ENCODE measurements around the gene BFSP1. TPM values are rescaled to one million over a fixed set of nuclear protein-coding genes. Genes with fewer than 3 reads are reported as not detected.

The BFSP1 gene
- total and polyA plus RNA-seq, 2 of the 8 experiments (the other 6 are each of a cell fraction or from before 2014, with no cell fraction given): 1.5 to 2.5 TPM

- Histone ChIP-seq H4K8ac (ENCODE audit: extremely low read depth, insufficient read depth, low read length) (no peak overlapping the region), H3K36me3 (ENCODE audit: control insufficient read depth in 2 of 4, insufficient read depth in 4 of 4, low read length in 3 of 4) (no peaks in the 10 kb centered on the region), H3K4ac (replicated peaks; ENCODE audit: insufficient read length, low read depth, low read length) (no peak overlapping the region), H3K4me1 (replicated peaks in 1 of 4; ENCODE audit: control insufficient read depth in 3 of 4, insufficient read depth in 4 of 4, low read length in 3 of 4) (peaks cover 0 to 8% (median 2%) of the 10 kb centered on the region in 4 experiments; a peak in 2 of 7 replicates), H3K27ac (ENCODE audit: low read depth, low read length) (no peak overlapping the region), H3K23me2 (ENCODE audit: low read depth, low read length) (no peaks in the 10 kb centered on the region; the same call in 1 of the 2 replicates), H3K9ac (replicated peaks in 1 of 4; ENCODE audit: extremely low read depth in 1 of 4, low read depth in 3 of 4, low read length in 3 of 4) (no peak overlapping the region), H4K20me1 (replicated peaks in 1 of 2; ENCODE audit: control insufficient read depth in 1 of 2, insufficient read depth in 2 of 2, low read length in 2 of 2) (peaks cover 0 to 3% of the 10 kb centered on the region in 2 experiments), H2BK15ac (ENCODE audit: low read length) (no peak overlapping the region), H3K23ac (ENCODE audit: insufficient read length) (no peak overlapping the region), H3K79me2 (ENCODE audit: control insufficient read depth in 1 of 2, insufficient read depth in 2 of 2, low read length in 2 of 2) (peaks cover 6 to 95% of the 10 kb centered on the region in 2 experiments; a peak in 3 of 4 replicates), H4K91ac (replicated peaks; ENCODE audit: insufficient read length, low read length) (no peak overlapping the region), H3K79me1 (ENCODE audit: low read depth, low read length) (peaks cover 11% of the 10 kb centered on the region), H2AK5ac (ENCODE audit: low read depth, low read length) (no peak overlapping the region), H3K18ac (ENCODE audit: extremely low read depth, low read length) (no peak overlapping the region), H3K9me3 (ENCODE audit: insufficient read depth in 2 of 2, low read depth in 1 of 2, low read length in 1 of 2) (no peaks in the 10 kb centered on the region), H2BK12ac (ENCODE audit: low read depth, low read length) (no peak overlapping the region), H2BK5ac (ENCODE audit: low read depth, low read length) (no peak overlapping the region), H2AFZ (ENCODE audit: low read length) (no peak overlapping the region), H3K14ac (ENCODE audit: insufficient read length) (no peak overlapping the region), H3K4me3 (ENCODE audit: extremely low read depth in 1 of 4, insufficient read depth in 2 of 4, low read depth in 3 of 4, low read length in 4 of 4) (no peak overlapping the region), H2BK20ac (ENCODE audit: low read length) (no peak overlapping the region), H4K5ac (ENCODE audit: insufficient read length, low read depth, low read length) (no peak overlapping the region), H3K27me3 (replicated peaks in 1 of 4; ENCODE audit: control insufficient read depth in 3 of 4, extremely low read depth in 1 of 4, insufficient read depth in 3 of 4, low read length in 3 of 4) (no peaks in the 10 kb centered on the region), H3K4me2 (ENCODE audit: insufficient read depth in 1 of 2, low read depth in 2 of 2, low read length in 2 of 2) (no peak overlapping the region), H3K56ac (replicated peaks; ENCODE audit: insufficient read length, low read depth, low read length) (no peak overlapping the region), H2BK120ac (replicated peaks; ENCODE audit: low read depth, low read length) (no peak overlapping the region)
- WGBS, 2 experiments (ENCODE audit: extremely low coverage in 1 of 2, insufficient coverage in 1 of 2, insufficient read length in 1 of 2, insufficient replicate concordance in 2 of 2, low coverage in 1 of 2, low lambda C conversion rate in 2 of 2, missing lambda C conversion rate in 1 of 2): 80% methylated on average over 4 of the region's 4 CpGs; no CpG with 5 or more reads in 1 of the 2 experiments
- DNase-seq (ENCODE audit: low read depth in 1 of 2, low spot score in 2 of 2) (no peak), FAIRE-seq (no peak)
- CTCF ChIA-PET (ENCODE audit: partially characterized antibody): interaction anchor here (0.6 to 1.6 kb wide), 4 partner anchors 9 to 369 kb away, joined by 3 to 4 read pairs (median 3); no protein-coding TSS in a partner anchor
- POLR2A ChIA-PET (ENCODE audit: partially characterized antibody): interaction anchor here (1.3 to 2.2 kb wide), 4 partner anchors 9 to 22 kb away, joined by 3 to 10 read pairs (median 3); partner anchors contain the start of gene DSTN
- TF ChIP-seq TEAD4 (IDR thresholded peaks at IDR 0.05; ENCODE audit: low read depth, low read length): no peak
- TF ChIP-seq SAP30 (IDR thresholded peaks at IDR 0.05; ENCODE audit: insufficient read depth, insufficient replicate concordance, low read length): no peak
- no peak for TF ChIP-seq MAFK (IDR thresholded peaks at IDR 0.05; ENCODE audit: low read depth, low read length)
- no peak for TF ChIP-seq RFX5 (IDR thresholded peaks at IDR 0.05; ENCODE audit: borderline replicate concordance, low read depth, low read length)
- TF ChIP-seq, protein P1, sequence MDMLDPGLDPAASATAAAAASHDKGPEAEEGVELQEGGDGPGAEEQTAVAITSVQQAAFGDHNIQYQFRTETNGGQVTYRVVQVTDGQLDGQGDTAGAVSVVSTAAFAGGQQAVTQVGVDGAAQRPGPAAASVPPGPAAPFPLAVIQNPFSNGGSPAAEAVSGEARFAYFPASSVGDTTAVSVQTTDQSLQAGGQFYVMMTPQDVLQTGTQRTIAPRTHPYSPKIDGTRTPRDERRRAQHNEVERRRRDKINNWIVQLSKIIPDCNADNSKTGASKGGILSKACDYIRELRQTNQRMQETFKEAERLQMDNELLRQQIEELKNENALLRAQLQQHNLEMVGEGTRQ (IDR thresholded peaks at IDR 0.05; ENCODE audit: low read length): no peak
- TF ChIP-seq TCF12 (IDR thresholded peaks at IDR 0.05; ENCODE audit: low read depth, low read length): no peak
- no peak for TF ChIP-seq BCL11A (IDR thresholded peaks at IDR 0.05; ENCODE audit: low read depth in 2 of 2, low read length in 2 of 2)
- TF ChIP-seq EGR1 (IDR thresholded peaks at IDR 0.05; ENCODE audit: borderline replicate concordance, low read depth, low read length): no peak
- TF ChIP-seq JUN (IDR thresholded peaks at IDR 0.05; ENCODE audit: low read depth, low read length): no peak
- no peak for TF ChIP-seq HDAC2 (IDR thresholded peaks at IDR 0.05; ENCODE audit: borderline replicate concordance in 1 of 2, low read depth in 2 of 2, low read length in 2 of 2)
- TF ChIP-seq GABPA (IDR thresholded peaks at IDR 0.05; ENCODE audit: borderline replicate concordance, insufficient read depth, low read length): no peak
Measured at GRCh38 chr20:17579369-17580039, 48.3 kb upstream of the BFSP1 start.
